Astrocyte (in vitro differentiated cells and primary cell): ENCODE measurements around the gene COPS9. TPM values are rescaled to one million over a fixed set of nuclear protein-coding genes. Genes with fewer than 3 reads are reported as not detected.

Source experiments
- DNase-seq: peaks from one replicate; pipeline ENCODE4 v3.0.0-alpha.2; 2010; ENCODE audit warnings: low read depth
- FAIRE-seq: peaks from 2 replicates; lab custom pipeline; 2011; peaks lifted over from hg19 to GRCh38; lab: Jason Lieb, UNC
- H2AFZ ChIP-seq: 2 replicates; pipeline ENCODE4 v1.6.0; 2012; ENCODE audit warnings: low read depth, low read length, inconsistent platforms
- H3K27ac ChIP-seq: 2 replicates; pipeline ENCODE4 v1.5.1; 2011; ENCODE audit warnings: low read depth, low read length, inconsistent platforms
- H3K27me3 ChIP-seq: 2 replicates; pipeline ENCODE4 v1.6.0; 2011; ENCODE audit warnings: low read length, inconsistent platforms; ENCODE audit not compliant: insufficient read depth
- H3K36me3 ChIP-seq: 2 replicates; pipeline ENCODE4 v1.5.1; 2011; ENCODE audit warnings: low read length, inconsistent platforms; ENCODE audit not compliant: insufficient read depth
- H3K4me1 ChIP-seq: 2 replicates; pipeline ENCODE4 v1.5.1; 2011; ENCODE audit warnings: low read length, inconsistent platforms; ENCODE audit not compliant: insufficient read depth
- H3K4me2 ChIP-seq: 2 replicates; pipeline ENCODE4 v1.6.0; 2012; ENCODE audit warnings: low read length, inconsistent platforms
- H3K4me3 ChIP-seq: 2 replicates; pipeline ENCODE4 v1.5.1; 2011; ENCODE audit warnings: low read depth, mild to moderate bottlenecking, low read length, inconsistent platforms; ENCODE audit not compliant: insufficient read depth
- H3K79me2 ChIP-seq: 2 replicates; pipeline ENCODE4 v1.6.0; 2012; ENCODE audit warnings: mild to moderate bottlenecking, low read length, inconsistent platforms; ENCODE audit not compliant: insufficient read depth
- H3K9ac ChIP-seq: 2 replicates; pipeline ENCODE4 v1.6.0; 2012; ENCODE audit warnings: mild to moderate bottlenecking, low read length, inconsistent platforms
- H3K9me3 ChIP-seq: 2 replicates; pipeline ENCODE4 v1.5.1; 2012; ENCODE audit warnings: low read depth, mild to moderate bottlenecking, low read length, inconsistent platforms; ENCODE audit not compliant: insufficient read depth
- H4K20me1 ChIP-seq: 2 replicates; pipeline ENCODE4 v1.6.0; 2012; ENCODE audit warnings: low read length, inconsistent platforms; ENCODE audit not compliant: insufficient read depth
- H3K27ac Mint-ChIP-seq: one replicate; pipeline ENCODE4 v1.8.0; 2021; ENCODE audit warnings: mild to moderate bottlenecking, mixed read lengths; ENCODE audit not compliant: unreplicated experiment
- H3K27me3 Mint-ChIP-seq: one replicate; pipeline ENCODE4 v1.8.0; 2021; ENCODE audit warnings: low read depth, mixed read lengths; ENCODE audit not compliant: unreplicated experiment
- H3K36me3 Mint-ChIP-seq: one replicate; pipeline ENCODE4 v1.8.0; 2021; ENCODE audit warnings: low read depth, mixed read lengths; ENCODE audit not compliant: unreplicated experiment
- H3K4me1 Mint-ChIP-seq: one replicate; pipeline ENCODE4 v1.8.0; 2021; ENCODE audit warnings: low read depth, mixed read lengths; ENCODE audit not compliant: unreplicated experiment
- H3K4me3 Mint-ChIP-seq: one replicate; pipeline ENCODE4 v1.8.0; 2021; ENCODE audit warnings: mild to moderate bottlenecking, moderate library complexity, mixed read lengths; ENCODE audit not compliant: unreplicated experiment
- H3K9me3 Mint-ChIP-seq: one replicate; pipeline ENCODE4 v1.8.0; 2021; ENCODE audit warnings: mild to moderate bottlenecking, mixed read lengths; ENCODE audit not compliant: unreplicated experiment
- CTCF ChIP-seq: IDR thresholded peaks from 2 replicates; pipeline ENCODE4 v1.5.1; 2011; ENCODE audit warnings: low read depth, mild to moderate bottlenecking, inconsistent platforms, low read length, moderate library complexity; ENCODE audit not compliant: insufficient read depth
- EZH2 ChIP-seq: IDR thresholded peaks from 2 replicates; pipeline ENCODE4 v1.6.1; 2012; ENCODE audit warnings: mild to moderate bottlenecking, low read length, inconsistent platforms; ENCODE audit not compliant: insufficient read depth
- total RNA-seq: library from RNA; stranded (reverse); gene quantifications from 2 replicates; pipeline ENCODE4 v1.2.1, GENCODE V29; 2021

COPS9 gene
- total RNA-seq, 1 donor from 2014 or later = 192 TPM

GRCh38 chr2:240086563-240086962, 49.5 kb downstream of the COPS9 start:
- no peak for TF ChIP-seq EZH2
- TF ChIP-seq CTCF = no peak
- FAIRE-seq = no peak
- H3K4me3 ChIP-seq = no peak overlapping the region

More at GRCh38 chr2:240086563-240086962, 49.5 kb downstream of the COPS9 start:
- DNase-seq = no peak
- H3K9ac ChIP-seq = no peak overlapping the region
- no peak overlapping the region for H2AFZ ChIP-seq
- H3K27me3 ChIP-seq = no peaks in the 10 kb centered on the region
- no peaks in the 10 kb centered on the region for H3K9me3 ChIP-seq
- no peak overlapping the region for H3K27ac Mint-ChIP-seq
- no peaks in the 10 kb centered on the region for H4K20me1 ChIP-seq
- no peaks in the 10 kb centered on the region for H3K36me3 Mint-ChIP-seq
- H3K4me1 ChIP-seq = no peaks in the 10 kb centered on the region
- H3K36me3 ChIP-seq = no peaks in the 10 kb centered on the region
- no peak overlapping the region for H3K27ac ChIP-seq
- H3K79me2 ChIP-seq = no peaks in the 10 kb centered on the region
- H3K4me2 ChIP-seq = no peak overlapping the region
- H3K9me3 Mint-ChIP-seq = peaks cover 10% of the 10 kb centered on the region
- no peak overlapping the region for H3K4me3 Mint-ChIP-seq
- H3K4me1 Mint-ChIP-seq = no peaks in the 10 kb centered on the region
- H3K27me3 Mint-ChIP-seq = peaks cover 4% of the 10 kb centered on the region

Other genes starting within 250 kb of the COPS9 start
- 111 and 117 TPM in 2 replicates for gene NDUFA10, start 111.0 kb downstream of the COPS9 start, total RNA-seq
- gene OR6B2, start 105.9 kb downstream of the COPS9 start, total RNA-seq = not detected in 2 replicates
- gene OR6B3, start 82.8 kb downstream of the COPS9 start, total RNA-seq = not detected in 2 replicates
- not detected in 2 replicates for gene OTOS, start 4.4 kb upstream of the COPS9 start, total RNA-seq